Activated CD4-positive, alpha-beta T cell treated with anti-CD3 and anti-CD28 coated beads, Interleukin-2, Interleukin-6, amounts not matched to agents 100 ng/mL and 50 ng/mL, durations not matched to agents 16 hours and 8 hours (primary cell): ENCODE results near the gene KCNJ16.

Source experiments
- DNase-seq: peaks from one replicate; pipeline ENCODE4 v3.0.0-alpha.2; 2020

The KCNJ16 gene

GRCh38 chr17:70132505-70132904 is 57.5 kb downstream of the KCNJ16 start:
- no peak for DNase-seq

- DNase-seq: no peak
These were observed 59.0 kb downstream of the KCNJ16 start for GRCh38 chr17:70134042-70134441.

DNA sequence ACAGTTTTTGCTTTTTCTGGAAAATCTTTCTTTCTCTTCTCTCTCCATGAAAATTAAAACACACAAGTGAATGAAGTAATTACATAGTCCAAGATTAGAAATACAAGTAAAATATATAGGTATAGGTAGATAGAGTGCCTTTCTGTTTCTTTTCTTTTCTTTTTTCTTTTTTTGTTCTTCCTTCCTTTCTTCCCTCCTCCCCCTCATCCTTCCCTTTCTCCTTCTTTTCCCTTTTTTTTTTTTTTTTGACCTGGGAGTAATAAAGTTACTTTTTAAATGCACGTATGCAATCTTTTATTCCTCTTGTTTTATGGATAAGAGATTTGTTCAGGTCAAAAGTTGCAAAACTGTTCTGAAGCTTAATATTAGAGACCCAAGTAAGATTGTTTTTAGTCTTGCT is 59.8 kb downstream of the KCNJ16 start:
- DNase-seq: no peak

GRCh38 chr17:70136131-70136530 is 61.1 kb downstream of the KCNJ16 start:
- DNase-seq: no peak

- peak; percentile 85 for DNase-seq
These were observed 62.6 kb downstream of the KCNJ16 start for GRCh38 chr17:70137451-70138230.

GRCh38 chr17:70138291-70138865 is 63.4 kb downstream of the KCNJ16 start:
- DNase-seq: no peak

DNA sequence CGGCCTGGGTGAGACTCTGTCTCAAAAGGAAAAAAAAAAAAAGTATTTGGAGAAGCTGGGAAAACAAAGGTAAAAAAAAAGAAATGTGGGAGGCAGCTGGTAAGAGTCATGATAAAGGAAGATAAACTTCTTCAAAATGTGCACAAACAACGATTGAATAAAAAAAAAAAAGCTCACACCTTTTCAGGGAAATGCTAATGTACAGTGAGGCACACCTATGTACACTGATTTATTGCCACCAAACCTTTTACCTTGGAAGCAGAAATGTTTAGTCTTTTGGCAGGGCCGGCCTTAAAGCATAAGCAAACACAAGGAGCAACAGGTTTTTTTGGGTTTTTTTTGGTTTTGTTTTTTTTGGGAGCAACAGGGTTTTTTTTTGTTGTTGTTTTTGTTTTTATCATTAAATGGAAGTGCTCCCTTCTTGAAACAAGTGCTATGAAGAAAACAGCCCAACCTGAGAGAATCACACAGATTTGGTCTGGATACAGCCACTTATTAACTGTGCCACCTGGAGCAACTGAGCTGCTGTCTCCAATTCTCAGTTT is 64.5 kb downstream of the KCNJ16 start:
- DNase-seq: no peak

DNA sequence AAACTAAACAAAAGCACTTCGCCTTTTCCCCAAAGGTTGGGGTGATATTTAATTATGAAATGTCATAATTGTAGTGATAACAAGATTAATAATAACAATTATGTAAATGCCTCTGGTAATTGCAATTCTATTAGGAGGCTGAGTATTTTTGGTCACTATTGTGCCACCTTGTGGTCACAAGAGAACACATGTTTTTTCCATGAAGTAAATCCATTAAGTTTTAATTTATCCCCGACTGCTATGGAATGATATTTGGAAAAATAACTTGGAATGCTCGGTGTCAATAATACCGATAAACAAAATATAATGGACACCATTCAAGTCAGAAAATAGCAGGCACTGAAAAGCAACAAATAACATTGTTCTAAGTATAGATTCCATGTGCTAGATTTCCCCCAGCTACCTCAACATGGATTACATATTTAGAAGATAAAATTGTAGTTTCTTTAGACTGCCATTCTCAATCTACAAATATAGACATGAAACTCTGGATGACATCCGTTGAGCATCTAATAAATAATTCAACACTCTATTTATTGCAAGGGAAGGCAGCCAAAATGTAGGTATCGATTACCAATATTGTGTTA is 69.3 kb downstream of the KCNJ16 start:
- DNase-seq: peak; percentile 8

DNA sequence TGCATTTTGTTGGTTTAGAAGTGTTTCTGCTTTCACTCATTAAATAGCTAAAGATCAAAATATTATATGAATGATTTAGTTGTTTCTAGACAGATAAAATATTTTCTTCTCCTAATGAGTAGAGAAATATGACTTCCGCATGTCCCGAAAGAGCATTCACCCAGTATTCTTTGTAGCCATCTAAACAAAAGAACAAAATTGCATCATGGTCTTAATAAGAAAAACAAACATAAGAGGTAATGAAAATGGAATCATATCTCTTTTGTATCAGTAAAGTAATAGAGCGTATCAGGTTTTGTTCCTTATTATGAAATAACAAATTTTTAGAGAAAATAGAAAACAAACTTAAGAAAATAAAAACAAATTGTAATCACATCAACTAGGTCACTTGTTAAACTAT is 78.2 kb downstream of the KCNJ16 start:
- DNase-seq: no peak

DNA sequence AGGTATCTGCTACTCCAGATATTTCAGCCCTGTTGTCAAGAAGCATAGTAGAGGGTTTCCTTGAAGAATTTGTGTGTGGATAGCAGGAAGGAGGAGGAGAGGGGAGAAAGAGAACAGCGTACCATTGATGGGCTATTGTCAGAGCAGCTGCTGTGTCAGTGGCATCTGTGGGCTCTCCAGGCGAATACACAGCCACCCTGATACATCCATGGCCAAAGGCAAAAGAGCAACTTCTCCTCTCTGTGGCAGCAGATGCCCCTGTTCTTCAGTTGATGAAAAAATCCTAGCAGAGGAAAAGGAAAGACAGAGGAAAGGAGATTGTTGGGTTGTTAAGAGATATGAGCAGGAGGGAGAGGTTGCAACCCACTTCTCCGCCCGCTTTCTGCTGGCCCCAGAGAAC is 82.1 kb downstream of the KCNJ16 start:
- DNase-seq: no peak

DNA sequence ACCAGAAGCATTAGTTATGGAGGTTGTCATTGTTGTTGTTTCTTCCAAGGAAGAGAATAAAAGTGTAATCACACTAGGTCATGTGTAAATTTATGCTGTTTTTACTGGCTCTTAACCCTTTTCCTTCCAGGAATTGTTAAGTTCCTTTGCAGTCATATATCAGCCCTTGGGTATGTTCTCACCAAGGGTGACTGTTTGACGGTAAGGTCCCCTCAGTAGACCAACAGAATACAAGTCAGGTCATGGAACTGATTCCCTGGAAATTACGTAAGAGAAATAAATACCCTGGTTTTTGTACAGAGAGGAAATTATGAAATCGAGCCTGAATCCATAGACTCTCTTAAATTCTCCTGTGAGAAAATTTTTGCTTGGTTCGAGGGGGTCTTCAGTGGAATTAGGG is 83.2 kb downstream of the KCNJ16 start:
- no peak for DNase-seq

DNA sequence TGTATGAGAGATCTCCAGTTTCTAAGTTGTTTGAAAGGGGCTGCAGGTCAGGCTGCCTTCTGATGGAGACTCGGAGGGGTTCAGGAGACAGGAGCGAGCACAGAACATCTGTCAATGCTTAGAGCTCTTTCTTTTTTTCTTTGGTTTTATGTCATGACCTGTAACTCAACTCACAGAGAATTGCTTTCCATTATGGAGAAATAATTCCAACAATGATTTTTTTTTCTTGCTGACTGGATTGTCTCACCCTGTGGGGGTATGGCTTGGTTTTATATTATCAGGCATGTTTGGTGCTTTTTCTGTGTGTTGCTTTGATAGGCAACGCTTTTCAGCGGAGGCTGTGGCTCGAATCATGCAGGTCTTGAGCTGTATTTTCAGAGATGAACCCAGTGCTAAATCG is 83.6 kb downstream of the KCNJ16 start:
- DNase-seq: no peak

DNA sequence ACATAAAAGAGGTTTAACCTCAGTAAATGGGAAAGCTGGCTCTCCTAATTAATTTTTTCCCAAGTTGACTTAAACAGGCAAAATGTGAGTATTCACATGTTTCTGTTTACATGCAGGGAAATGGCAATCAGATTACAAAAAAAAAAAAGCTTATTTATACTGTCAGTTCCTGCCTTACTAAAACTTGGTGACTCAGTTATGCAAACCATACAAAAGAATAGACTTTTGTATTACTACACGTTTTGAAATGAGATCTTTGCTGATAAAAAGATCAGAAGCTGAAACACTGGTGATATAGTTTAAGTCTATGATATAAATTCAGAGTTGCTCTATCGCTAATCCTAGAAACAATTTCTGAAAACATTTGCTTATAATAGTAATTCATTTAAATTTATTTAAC is 85.0 kb downstream of the KCNJ16 start:
- DNase-seq: no peak

- no peak for DNase-seq
These were observed 86.5 kb downstream of the KCNJ16 start for GRCh38 chr17:70161519-70161918.

GRCh38 chr17:70165383-70165782 is 90.4 kb downstream of the KCNJ16 start:
- no peak for DNase-seq

DNA sequence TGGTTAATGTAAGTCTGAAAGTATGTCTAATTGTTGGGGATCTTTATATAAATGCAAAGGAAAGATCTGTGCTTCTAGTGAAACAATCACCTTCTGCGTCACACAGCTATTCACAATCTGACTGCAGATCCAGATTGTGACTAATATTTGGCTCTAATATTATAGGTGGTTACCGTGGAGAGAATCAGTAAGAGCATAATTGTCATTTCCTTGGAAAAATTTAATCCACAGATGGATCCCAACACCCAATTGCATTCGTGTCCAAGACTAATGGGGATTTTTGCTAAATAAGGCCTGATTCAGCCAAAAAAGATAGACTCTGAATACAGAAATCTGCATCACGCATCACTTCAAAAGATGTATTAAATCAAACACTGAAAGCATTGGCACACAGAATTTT is 91.6 kb downstream of the KCNJ16 start:
- DNase-seq: no peak

DNA sequence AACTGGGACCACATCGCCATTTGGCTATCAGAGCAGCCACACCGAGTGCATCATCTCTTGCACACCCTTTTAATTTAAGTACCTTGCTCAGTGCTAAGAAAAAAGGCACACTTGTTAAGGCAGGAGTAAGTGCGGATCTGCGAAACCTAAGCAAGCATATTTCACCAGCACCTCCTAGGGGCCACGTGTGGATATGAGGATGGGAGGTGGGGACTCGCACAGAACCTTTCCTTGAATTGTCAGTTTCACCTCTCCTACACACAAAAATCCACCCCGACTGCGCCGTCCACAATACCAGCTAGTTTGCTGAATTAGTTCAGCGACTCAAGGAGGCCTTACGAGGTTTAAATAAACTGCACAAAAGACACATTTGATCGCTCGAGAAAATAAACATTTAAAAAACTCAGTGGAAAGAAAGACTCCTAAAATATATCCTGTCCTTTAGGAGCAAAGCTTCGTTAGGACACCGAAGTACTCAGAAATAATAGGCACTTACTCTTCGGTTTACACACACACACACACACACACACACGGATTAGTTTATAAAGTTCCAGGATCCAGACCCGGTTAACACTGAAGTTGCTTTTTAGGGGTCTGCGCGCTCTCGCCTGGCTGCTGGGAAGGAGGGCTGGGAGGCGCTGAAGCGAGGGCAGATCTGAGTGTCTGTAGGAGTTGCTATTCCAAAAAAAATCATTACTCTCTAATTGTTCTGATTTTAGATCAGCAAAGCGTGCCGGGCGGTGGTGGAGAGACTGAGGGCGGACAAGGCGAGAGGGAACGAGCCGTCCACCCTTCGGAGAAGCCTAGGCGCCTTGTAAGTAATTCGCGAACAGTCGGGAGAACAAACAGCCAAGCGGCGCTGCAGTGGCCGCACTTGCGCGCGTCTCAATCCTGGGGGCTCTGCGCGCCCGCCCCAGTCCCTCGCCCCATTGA is 93.3 kb downstream of the KCNJ16 start:
- peak; percentile 30 for DNase-seq

DNA sequence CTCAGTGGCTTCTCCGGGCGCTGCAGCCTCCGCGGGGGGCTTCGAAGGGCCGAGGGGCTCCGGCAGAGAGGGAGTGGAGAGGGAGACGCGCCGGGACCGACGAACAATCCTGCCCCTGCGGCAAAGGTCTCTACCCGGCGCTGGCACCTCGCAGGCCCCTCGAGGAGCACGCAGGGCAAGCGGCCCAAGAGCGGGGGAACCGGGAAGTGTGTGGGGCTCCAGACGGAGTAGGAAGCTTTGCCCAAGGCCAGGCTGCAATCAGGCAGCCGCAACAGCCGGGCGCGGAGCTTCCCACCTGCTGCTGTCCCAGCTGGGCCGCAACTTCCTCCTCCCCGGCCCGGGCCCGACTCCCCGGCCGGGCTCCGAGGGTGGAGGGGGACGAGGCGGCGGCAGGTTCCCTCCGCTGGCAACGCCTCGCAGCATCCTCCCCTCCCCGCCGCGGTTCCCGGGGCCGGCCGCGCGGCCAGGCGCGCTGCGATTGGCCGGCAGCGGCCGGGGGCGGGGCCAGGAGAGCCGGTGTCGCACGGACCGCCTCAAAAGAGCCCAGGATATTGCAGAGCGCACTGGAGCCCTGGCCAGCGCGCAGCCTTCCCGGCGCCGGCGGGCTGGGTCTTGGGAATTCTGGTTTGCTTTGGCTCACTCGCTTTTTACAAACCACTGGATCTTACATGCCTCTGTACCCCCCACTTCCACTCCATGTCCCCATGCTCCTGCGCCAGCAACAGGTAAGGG is 94.1 kb downstream of the KCNJ16 start, which contains the start of gene KCNJ2:
KCNJ2 (plus strand) TSS at position 556 of the 732 bp plus-strand sequence. CDS start 5,508 bp downstream, outside the sequence.
- DNase-seq: peak; percentile 74

DNA sequence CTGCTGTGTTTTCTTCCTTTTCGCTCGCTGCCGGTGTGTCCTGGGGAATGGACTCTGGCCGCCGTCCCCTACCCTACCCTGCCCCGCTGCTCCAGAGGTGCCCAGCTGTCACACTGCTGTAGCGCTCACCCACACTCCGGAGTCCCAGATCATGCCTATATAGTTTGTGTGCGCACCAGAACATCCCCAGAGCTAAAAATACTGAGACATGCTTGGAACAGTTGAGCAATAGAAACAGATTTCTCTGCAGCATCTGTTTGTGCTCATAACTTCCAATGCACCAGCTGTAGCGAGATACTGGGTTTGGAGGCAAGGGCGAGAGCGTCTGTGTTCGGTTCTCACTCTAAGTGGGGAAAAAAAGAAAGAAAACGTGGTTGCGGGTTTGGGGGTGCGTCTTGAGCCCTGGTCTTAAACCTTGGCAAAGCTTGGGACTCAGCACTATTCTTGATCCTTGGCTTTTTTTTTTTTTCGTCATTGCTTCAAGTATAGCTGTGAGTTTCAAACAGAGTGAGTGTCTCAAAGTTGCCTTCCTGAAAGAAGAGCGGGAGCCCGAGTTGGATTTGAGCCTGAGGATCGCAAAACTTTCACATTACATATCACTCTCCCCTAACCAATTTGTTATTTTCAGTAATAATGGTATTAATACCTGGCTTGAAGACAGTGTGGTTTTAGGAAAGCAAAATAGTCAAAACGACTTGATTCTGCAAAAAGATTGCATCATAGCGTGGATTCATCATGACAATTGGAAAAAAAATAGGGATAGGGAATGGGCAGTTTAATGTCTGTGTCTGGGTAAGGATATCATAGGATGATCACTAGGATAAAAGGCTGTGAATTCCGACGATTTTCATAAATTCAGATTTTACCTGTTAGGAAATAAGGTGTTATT is 94.9 kb downstream of the KCNJ16 start:
- no peak for DNase-seq

DNA sequence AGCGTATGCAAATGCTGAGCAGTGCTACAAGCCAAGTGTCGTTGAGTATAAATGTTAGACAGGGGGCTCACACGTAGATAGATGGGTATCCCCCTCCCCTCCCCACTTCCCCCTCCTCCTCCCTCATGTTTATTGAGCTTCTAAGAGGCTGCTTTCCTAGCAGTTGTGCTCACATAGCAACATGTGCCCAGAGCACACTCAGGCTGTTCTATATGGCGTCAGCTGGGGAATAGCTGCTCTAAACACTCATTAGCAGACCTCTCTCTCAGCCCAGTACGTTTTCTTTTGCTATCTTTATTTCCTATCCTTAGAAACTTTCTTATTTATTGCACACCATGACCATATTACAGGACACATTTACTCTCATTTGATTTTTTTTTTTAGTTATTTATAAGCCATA is 96.1 kb downstream of the KCNJ16 start:
- no peak for DNase-seq

GRCh38 chr17:70172449-70172848 is 97.4 kb downstream of the KCNJ16 start:
- DNase-seq: no peak
